ENCODE data around the gene DCK. TPM values are rescaled to one million over a fixed set of nuclear protein-coding genes. Genes with fewer than 3 reads are reported as not detected.

Gene DCK
- total and polyA plus RNA-seq, 2 of the 4 experiments (the other 2 are of a cell fraction), result 7.0 to 8.9 TPM

DNA sequence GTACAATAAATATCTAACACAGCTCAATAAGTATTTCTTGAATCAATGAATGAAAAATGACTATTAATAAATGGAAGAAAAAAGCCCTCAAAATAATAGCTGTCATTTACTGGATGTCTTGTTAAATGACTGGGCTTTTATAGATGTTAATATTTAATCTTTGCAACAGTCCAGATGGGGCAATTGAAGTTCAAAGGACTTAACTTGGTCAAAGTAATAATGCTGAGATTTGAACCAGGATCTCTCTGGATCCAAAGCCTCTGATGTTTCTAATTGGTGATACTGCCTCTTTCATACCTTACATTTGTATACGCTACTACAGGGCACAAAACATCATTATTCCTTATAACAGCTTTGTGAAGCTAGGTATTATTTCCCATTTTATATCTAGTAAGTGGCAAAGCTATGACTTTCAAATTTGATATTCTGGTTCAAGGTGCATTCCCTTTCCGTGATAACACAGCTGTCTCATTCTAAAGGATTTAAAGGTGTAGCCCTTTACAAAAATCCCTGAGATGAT, 72.6 kb downstream of the DCK start:
- POLR2A ChIA-PET (ENCODE audit: unreplicated experiment), result no interaction called here
- no peaks in the 10 kb centered on the region for H3K27me3 ChIP-seq (ENCODE audit: control insufficient read depth, insufficient read depth, low read length)

More for the DNA sequence above, 72.6 kb downstream of the DCK start:
- H3K4me2 ChIP-seq (ENCODE audit: low read depth, low read length), result no peak overlapping the region
- no peak overlapping the region for H3K14ac ChIP-seq (replicated peaks; ENCODE audit: low read depth, low read length)
- no peaks in the 10 kb centered on the region for H3K9me1 ChIP-seq (ENCODE audit: insufficient read depth, low read length)
- no peak overlapping the region for H4K8ac ChIP-seq (ENCODE audit: low read depth in 2 of 2, low read length in 2 of 2)
- no peak overlapping the region for H3K4me3 ChIP-seq (ENCODE audit: insufficient read depth, low read depth, low read length)
- no peak overlapping the region for H3K27ac ChIP-seq (ENCODE audit: insufficient read depth, low read length)
- H3K36me3 ChIP-seq (ENCODE audit: control insufficient read depth, insufficient read depth, low read length), result no peaks in the 10 kb centered on the region
- BruUV-seq (replicated peaks), result no TSS peak
- no peak overlapping the region for H2BK15ac ChIP-seq (ENCODE audit: low read depth, low read length)
- no peak overlapping the region for H3K23ac ChIP-seq (ENCODE audit: low read depth, low read length)
- no peaks in the 10 kb centered on the region for H3K9me3 ChIP-seq (ENCODE audit: control insufficient read depth, insufficient read depth, low read length)
- H3K18ac ChIP-seq (ENCODE audit: low read depth, low read length), result no peak overlapping the region
- H2BK120ac ChIP-seq (ENCODE audit: low read depth, low read length), result no peak overlapping the region
- no peaks in the 10 kb centered on the region for H4K20me1 ChIP-seq (ENCODE audit: insufficient read depth, low read length)
- no peaks in the 10 kb centered on the region for H3K4me1 ChIP-seq (ENCODE audit: control insufficient read depth, insufficient read depth, low read length)
- no peak overlapping the region for H3K9ac ChIP-seq (ENCODE audit: low read depth, low read length)
- no CpG with 5 or more reads among the region's 2 CpGs for WGBS, 2 experiments (ENCODE audit: extremely low coverage in 2 of 2, insufficient read length in 1 of 2)
- H2AK5ac ChIP-seq (ENCODE audit: low read depth, low read length), result no peak overlapping the region
- no peak overlapping the region for H4K91ac ChIP-seq (ENCODE audit: insufficient read depth, low read depth, low read length)
- no peak overlapping the region for H2AK9ac ChIP-seq (replicated peaks; ENCODE audit: low read depth, low read length, poor library complexity)
- no peak overlapping the region for H2BK20ac ChIP-seq (ENCODE audit: low read depth, low read length)
- CTCF ChIA-PET, result no interaction called here
- in situ Hi-C loops (cut with MboI; ENCODE audit: low sequenced_read_pairs) (no loop called here), dilution Hi-C loops (cut with HindIII; ENCODE audit: low sequenced_read_pairs, unreplicated experiment) (no loop called here), intact Hi-C loops (cut with micrococcal nuclease) (no loop called here)
- no peak overlapping the region for H2BK5ac ChIP-seq (ENCODE audit: low read depth, low read length, poor library complexity, severe bottlenecking)
- no peak overlapping the region for H3K56ac ChIP-seq (ENCODE audit: extremely low read depth, insufficient read depth, low read length)
- DNase-seq (no peak), ATAC-seq (ENCODE audit: low read depth) (no peak)
- no peak for TF ChIP-seq RCOR1 (IDR thresholded peaks at IDR 0.05; ENCODE audit: insufficient replicate concordance, low read length)
- no peak for TF ChIP-seq POLR2A (IDR thresholded peaks at IDR 0.05; ENCODE audit: low read depth, low read length)
- TF ChIP-seq, protein P1, sequence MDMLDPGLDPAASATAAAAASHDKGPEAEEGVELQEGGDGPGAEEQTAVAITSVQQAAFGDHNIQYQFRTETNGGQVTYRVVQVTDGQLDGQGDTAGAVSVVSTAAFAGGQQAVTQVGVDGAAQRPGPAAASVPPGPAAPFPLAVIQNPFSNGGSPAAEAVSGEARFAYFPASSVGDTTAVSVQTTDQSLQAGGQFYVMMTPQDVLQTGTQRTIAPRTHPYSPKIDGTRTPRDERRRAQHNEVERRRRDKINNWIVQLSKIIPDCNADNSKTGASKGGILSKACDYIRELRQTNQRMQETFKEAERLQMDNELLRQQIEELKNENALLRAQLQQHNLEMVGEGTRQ (IDR thresholded peaks at IDR 0.05; ENCODE audit: low read depth, low read length), result no peak
- TF ChIP-seq, protein P2, sequence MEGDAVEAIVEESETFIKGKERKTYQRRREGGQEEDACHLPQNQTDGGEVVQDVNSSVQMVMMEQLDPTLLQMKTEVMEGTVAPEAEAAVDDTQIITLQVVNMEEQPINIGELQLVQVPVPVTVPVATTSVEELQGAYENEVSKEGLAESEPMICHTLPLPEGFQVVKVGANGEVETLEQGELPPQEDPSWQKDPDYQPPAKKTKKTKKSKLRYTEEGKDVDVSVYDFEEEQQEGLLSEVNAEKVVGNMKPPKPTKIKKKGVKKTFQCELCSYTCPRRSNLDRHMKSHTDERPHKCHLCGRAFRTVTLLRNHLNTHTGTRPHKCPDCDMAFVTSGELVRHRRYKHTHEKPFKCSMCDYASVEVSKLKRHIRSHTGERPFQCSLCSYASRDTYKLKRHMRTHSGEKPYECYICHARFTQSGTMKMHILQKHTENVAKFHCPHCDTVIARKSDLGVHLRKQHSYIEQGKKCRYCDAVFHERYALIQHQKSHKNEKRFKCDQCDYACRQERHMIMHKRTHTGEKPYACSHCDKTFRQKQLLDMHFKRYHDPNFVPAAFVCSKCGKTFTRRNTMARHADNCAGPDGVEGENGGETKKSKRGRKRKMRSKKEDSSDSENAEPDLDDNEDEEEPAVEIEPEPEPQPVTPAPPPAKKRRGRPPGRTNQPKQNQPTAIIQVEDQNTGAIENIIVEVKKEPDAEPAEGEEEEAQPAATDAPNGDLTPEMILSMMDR (conservative IDR thresholded peaks at IDR 0.05; ENCODE audit: low read depth, low read length), result no peak
- no peak for TF ChIP-seq FOS (IDR thresholded peaks at IDR 0.05; ENCODE audit: low read depth, low read length)
- no peak for TF ChIP-seq CHD1 (IDR thresholded peaks at IDR 0.05; ENCODE audit: low read depth, low read length)
- TF ChIP-seq BHLHE40 (IDR thresholded peaks at IDR 0.05; ENCODE audit: low read depth, low read length), result no peak
- no peak for TF ChIP-seq NFE2L2 (IDR thresholded peaks at IDR 0.05; ENCODE audit: low read depth, low read length)
- TF ChIP-seq MAFK (IDR thresholded peaks at IDR 0.05; ENCODE audit: low read depth, low read length), result no peak
- TF ChIP-seq MXI1 (IDR thresholded peaks at IDR 0.05; ENCODE audit: borderline replicate concordance, low read depth, low read length), result no peak
- no peak overlapping the region for H2AFZ ChIP-seq (replicated peaks; ENCODE audit: low read length, poor library complexity)
- no peak overlapping the region for H3K4ac ChIP-seq (ENCODE audit: low read depth, low read length)
- no peak overlapping the region for H4K5ac ChIP-seq (ENCODE audit: low read depth, low read length)
- no peaks in the 10 kb centered on the region for H3K79me1 ChIP-seq (ENCODE audit: low read depth in 1 of 2, low read length in 2 of 2)
